ENCODE data around the gene KCNH1. TPM values are rescaled to one million over a fixed set of nuclear protein-coding genes. Genes with fewer than 3 reads are reported as not detected.
"Not testable (repeated sequence)": the region's sequence is repeated elsewhere in the genome, so short reads cannot be mapped to it uniquely, and the experiment has no call there.

KCNH1 gene
- total RNA-seq, 1 donor from 2014 or later, result not detected

GRCh38 chr1:211014275-211014674, 119.7 kb downstream of the KCNH1 start:
- ATAC-seq (no peak), DNase-seq (no peak)
- H3K9me3 ChIP-seq, result no peaks in the 10 kb centered on the region
- H3K27me3 ChIP-seq, result no peaks in the 10 kb centered on the region
- H3K27ac ChIP-seq, result no peak overlapping the region
- H3K4me1 ChIP-seq, result no peaks in the 10 kb centered on the region
- H3K4me3 ChIP-seq, result no peak overlapping the region
- no peaks in the 10 kb centered on the region for H3K36me3 ChIP-seq
- TF ChIP-seq CTCF (IDR thresholded peaks at IDR 0.05), result no peak
- intact Hi-C loops (cut with DNase I), result no loop called here

GRCh38 chr1:211013346-211014240, 120.4 kb downstream of the KCNH1 start:
- Histone ChIP-seq H3K4me1 (no peaks in the 10 kb centered on the region), H3K9me3 (no peaks in the 10 kb centered on the region), H3K27me3 (no peaks in the 10 kb centered on the region), H3K27ac (no peak overlapping the region), H3K36me3 (no peaks in the 10 kb centered on the region), H3K4me3 (no peak overlapping the region)
- no peak for TF ChIP-seq CTCF (IDR thresholded peaks at IDR 0.05)
- ATAC-seq (no peak), DNase-seq (no peak)
- intact Hi-C loops (cut with DNase I), result no loop called here

- ATAC-seq; H3K4me1 ChIP-seq; H3K4me3 ChIP-seq; intact Hi-C loops (cut with DNase I); H3K9me3 ChIP-seq; H3K27ac ChIP-seq; H3K36me3 ChIP-seq; H3K27me3 ChIP-seq; DNase-seq: not testable (repeated sequence)
Measured at GRCh38 chr1:211011128-211011527, 122.8 kb downstream of the KCNH1 start.

- ATAC-seq, result no peak
Measured at GRCh38 chr1:211009944-211010343, 124.0 kb downstream of the KCNH1 start.

GRCh38 chr1:211007830-211008229, 126.1 kb downstream of the KCNH1 start:
- DNase-seq, result no peak
- ATAC-seq, result no peak
- no peak for TF ChIP-seq CTCF (IDR thresholded peaks at IDR 0.05)
- Histone ChIP-seq H3K4me1 (no peaks in the 10 kb centered on the region), H3K36me3 (no peaks in the 10 kb centered on the region), H3K27ac (no peak overlapping the region), H3K4me3 (no peak overlapping the region), H3K27me3 (no peaks in the 10 kb centered on the region), H3K9me3 (no peaks in the 10 kb centered on the region)
- intact Hi-C loops (cut with DNase I), result no loop called here

More at GRCh38 chr1:211009944-211010343, 124.0 kb downstream of the KCNH1 start:
- intact Hi-C loops (cut with DNase I), result no loop called here
- DNase-seq, result no peak
- H3K27ac ChIP-seq, result no peak overlapping the region
- no peaks in the 10 kb centered on the region for H3K9me3 ChIP-seq
- H3K4me1 ChIP-seq, result no peaks in the 10 kb centered on the region
- no peaks in the 10 kb centered on the region for H3K36me3 ChIP-seq
- TF ChIP-seq CTCF (IDR thresholded peaks at IDR 0.05), result no peak
- no peaks in the 10 kb centered on the region for H3K27me3 ChIP-seq
- H3K4me3 ChIP-seq, result no peak overlapping the region

- DNase-seq, H3K27me3 ChIP-seq, ATAC-seq: not testable (repeated sequence)
Measured at GRCh38 chr1:210995931-210996330, 138.0 kb downstream of the KCNH1 start.

More at GRCh38 chr1:210995931-210996330, 138.0 kb downstream of the KCNH1 start:
- H3K4me1 ChIP-seq; H3K4me3 ChIP-seq; H3K27ac ChIP-seq; H3K9me3 ChIP-seq; H3K36me3 ChIP-seq; intact Hi-C loops (cut with DNase I): not testable (repeated sequence)
